H4 (cell line): Measurements from ENCODE around the gene PRUNE2. TPM values are rescaled to one million over a fixed set of nuclear protein-coding genes. Genes with fewer than 3 reads are reported as not detected.
"Not testable (repeated sequence)": the region's sequence is repeated elsewhere in the genome, so short reads cannot be mapped to it uniquely, and the experiment has no call there.

Experiments used
- DNase-seq: peaks from one replicate; pipeline ENCODE4 v3.0.0-alpha.2; 2015; ENCODE audit warnings: low spot score
- total RNA-seq: library from RNA; depleted of rRNA; stranded (reverse); fragments of >200 nt; shearing (Covaris generic); gene quantifications from 2 replicates; pipeline ENCODE4 v1.2.3, GENCODE V29; 2014

Gene PRUNE2
- total RNA-seq, 1 experiment from 2014 or later, result 3.9 TPM

GRCh38 chr9:76800901-76801300 lies 105.0 kb downstream of the PRUNE2 start:
- no peak for DNase-seq

- no peak for DNase-seq
Measured at GRCh38 chr9:76799473-76799872, 106.4 kb downstream of the PRUNE2 start.

- DNase-seq, result no peak
Measured at GRCh38 chr9:76798527-76798926, 107.4 kb downstream of the PRUNE2 start.

- no peak for DNase-seq
Measured at GRCh38 chr9:76796296-76796695, 109.6 kb downstream of the PRUNE2 start.

GRCh38 chr9:76793784-76794431 lies 112.0 kb downstream of the PRUNE2 start:
- DNase-seq, result no peak

GRCh38 chr9:76789840-76790239 lies 116.1 kb downstream of the PRUNE2 start:
- DNase-seq, result no peak

- DNase-seq, result no peak
Measured at GRCh38 chr9:76787677-76788076, 118.2 kb downstream of the PRUNE2 start.

GRCh38 chr9:76785501-76785900 lies 120.4 kb downstream of the PRUNE2 start:
- no peak for DNase-seq

- no peak for DNase-seq
Measured at GRCh38 chr9:76784881-76785280, 121.0 kb downstream of the PRUNE2 start.

- DNase-seq, result no peak
Measured at GRCh38 chr9:76772686-76773445, 133.0 kb downstream of the PRUNE2 start.

- no peak for DNase-seq
Measured at GRCh38 chr9:76766126-76766525, 139.8 kb downstream of the PRUNE2 start.

GRCh38 chr9:76764138-76764537 lies 141.8 kb downstream of the PRUNE2 start, which contains the start of gene PCA3:
TSS of gene PCA3 (plus strand) at chr9:76764438.
- no peak for DNase-seq

GRCh38 chr9:76761448-76761847 lies 144.5 kb downstream of the PRUNE2 start:
- no peak for DNase-seq

- DNase-seq, result no peak
Measured at GRCh38 chr9:76759732-76760131, 146.2 kb downstream of the PRUNE2 start.

GRCh38 chr9:76758476-76758875 lies 147.4 kb downstream of the PRUNE2 start:
- no peak for DNase-seq

- DNase-seq, result no peak
Measured at GRCh38 chr9:76756941-76757673, 148.8 kb downstream of the PRUNE2 start.

GRCh38 chr9:76756268-76756640 lies 149.7 kb downstream of the PRUNE2 start:
- peak; percentile 34 for DNase-seq

- no peak for DNase-seq
Measured at GRCh38 chr9:76751001-76751400, 154.9 kb downstream of the PRUNE2 start.

- no peak for DNase-seq
Measured at GRCh38 chr9:76744336-76744735, 161.6 kb downstream of the PRUNE2 start.

- DNase-seq, result no peak
Measured at GRCh38 chr9:76743931-76744330, 162.0 kb downstream of the PRUNE2 start.

- not testable (repeated sequence) for DNase-seq
Measured at GRCh38 chr9:76742890-76743289, 163.0 kb downstream of the PRUNE2 start.

GRCh38 chr9:76741524-76741923 lies 164.4 kb downstream of the PRUNE2 start:
- DNase-seq, result no peak

- no peak for DNase-seq
Measured at GRCh38 chr9:76738402-76738801, 167.5 kb downstream of the PRUNE2 start.
